HepG2 (cell line): ENCODE measurements around the gene TANC2. TPM values are rescaled to one million over a fixed set of nuclear protein-coding genes. Genes with fewer than 3 reads are reported as not detected.

Experiments used
- ATAC-seq: fragments of 200-7000 bp; cut with Tn5 transposase; 3 replicates; pipeline ENCODE4 v1.9.1; 2020; ENCODE audit warnings: mild to moderate bottlenecking, moderate library complexity
- BruUV-seq: library from RNA; stranded (reverse); fragments of 400-500 nt; replicated peaks from 2 replicates; lab custom pipeline; 2021; lab: Mats Ljungman, UMichigan
- CTCF ChIA-PET: fragments of 300-600 bp; formaldehyde crosslinking; extraction: SDS; loops from one replicate; lab custom pipeline; 2021; ENCODE audit warnings: low total read pairs, inconsistent platforms, low intra/inter-chr PET ratio; lab: Yijun Ruan, JAX
- POLR2A ChIA-PET: fragments of 350-600 bp; sonication (Branson Sonifier 250); formaldehyde crosslinking; loops from one replicate; lab custom pipeline; 2020; ENCODE audit warnings: antibody characterized with exemption, inconsistent platforms; lab: Yijun Ruan, JAX
- DNase-seq: peaks from one replicate; pipeline ENCODE4 v3.0.0-alpha.2; 2015; ENCODE audit warnings: low spot score
- FAIRE-seq: peaks from 3 replicates; lab custom pipeline; 2011; peaks lifted over from hg19 to GRCh38; lab: Jason Lieb, UNC
- H2AFZ ChIP-seq: one replicate; pipeline ENCODE4 v1.6.1; 2011; ENCODE audit warnings: low read length, inconsistent platforms
- H3K27ac ChIP-seq: fragments of 300-600 bp; 3 replicates; pipeline ENCODE4 v1.8.0; 2011; ENCODE audit warnings: mixed run types, mild to moderate bottlenecking, mixed read lengths, low read length, inconsistent platforms; ENCODE audit not compliant: insufficient read depth; ENCODE audit errors: extremely low read length
- H3K27me3 ChIP-seq, 2 experiments: fragments of 200-600 bp in 1 of 2; 2 replicates in 1 of 2; 3 replicates in 1 of 2; pipeline versions ENCODE4 v1.6.0 to v1.8.0; 2011; ENCODE audit warnings: low read length in 2 of 2, mild to moderate bottlenecking in 2 of 2, moderate library complexity in 2 of 2, inconsistent platforms in 1 of 2; ENCODE audit not compliant: insufficient read depth in 2 of 2, control insufficient read depth in 1 of 2
- H3K36me3 ChIP-seq, 2 experiments: fragments of 200-600 bp in 1 of 2; replicated peaks in 1 of 2; 2 replicates in 1 of 2; 3 replicates in 1 of 2; pipeline versions ENCODE4 v1.5.1 to v1.8.0; 2011; ENCODE audit warnings: low read length in 2 of 2, inconsistent platforms in 1 of 2; ENCODE audit not compliant: insufficient read depth in 2 of 2, control insufficient read depth in 1 of 2
- H3K4me1 ChIP-seq: 2 replicates; pipeline ENCODE4 v1.5.1; 2012; ENCODE audit warnings: low read length, inconsistent platforms; ENCODE audit not compliant: insufficient read depth
- H3K4me2 ChIP-seq: 2 replicates; pipeline ENCODE4 v1.6.0; 2011; ENCODE audit warnings: low read depth, low read length, inconsistent platforms
- H3K4me3 ChIP-seq, 3 experiments: fragments of 200-600 bp in 1 of 3; sonication (generic), shearing (Covaris generic) in 1 of 3; replicated peaks in 1 of 3; 2 replicates each; pipeline ENCODE4 v1.5.1; 2011 to 2016; ENCODE audit warnings: low read length in 3 of 3, inconsistent platforms in 2 of 3, low read depth in 2 of 3, mild to moderate bottlenecking in 2 of 3, control low read depth in 1 of 3, mixed read lengths in 1 of 3; ENCODE audit not compliant: insufficient read depth in 1 of 3
- H3K79me2 ChIP-seq: one replicate; pipeline ENCODE4 v1.6.1; 2011; ENCODE audit warnings: low read length, inconsistent platforms; ENCODE audit not compliant: insufficient read depth
- H3K9ac ChIP-seq: 2 replicates; pipeline ENCODE4 v1.6.0; 2011; ENCODE audit warnings: mild to moderate bottlenecking, low read depth, low read length, inconsistent platforms; ENCODE audit not compliant: insufficient read depth
- H3K9me3 ChIP-seq: 2 replicates; pipeline ENCODE4 v1.5.1; 2012; ENCODE audit warnings: mild to moderate bottlenecking, low read length
- H4K20me1 ChIP-seq: 2 replicates; pipeline ENCODE4 v1.6.0; 2011; ENCODE audit warnings: inconsistent platforms, mild to moderate bottlenecking, low read length, moderate library complexity; ENCODE audit not compliant: insufficient read depth
- ARNT2 ChIP-seq: sonication (generic); formaldehyde crosslinking; IDR thresholded peaks from 2 replicates; pipeline ENCODE4 v1.8.0; 2022; ENCODE audit warnings: mild to moderate bottlenecking, low read depth, missing genetic modification reagents, moderate library complexity
- ATF1 ChIP-seq: IDR thresholded peaks from 2 replicates; pipeline ENCODE4 v1.6.1; 2016; ENCODE audit warnings: mild to moderate bottlenecking, control low read depth
- BRCA1 ChIP-seq: sonication (generic); formaldehyde crosslinking; IDR thresholded peaks from 2 replicates; pipeline ENCODE4 v1.4.0; 2020; ENCODE audit warnings: missing genetic modification reagents
- CBFB ChIP-seq: sonication (generic); formaldehyde crosslinking; IDR thresholded peaks from 2 replicates; pipeline ENCODE4 v1.4.0; 2020; ENCODE audit warnings: missing genetic modification reagents
- CSRNP1 ChIP-seq: sonication (generic); formaldehyde crosslinking; IDR thresholded peaks from 2 replicates; pipeline ENCODE4 v1.8.1; 2023; ENCODE audit warnings: mild to moderate bottlenecking, missing genetic modification reagents
- EEA1 ChIP-seq: sonication (generic); formaldehyde crosslinking; IDR thresholded peaks from 2 replicates; pipeline ENCODE4 v1.5.1; 2020; ENCODE audit warnings: mild to moderate bottlenecking, missing genetic modification reagents, borderline replicate concordance
- HOXA7 ChIP-seq: sonication (generic); formaldehyde crosslinking; IDR thresholded peaks from 2 replicates; pipeline ENCODE4 v1.8.1; 2022; ENCODE audit warnings: mild to moderate bottlenecking, missing genetic modification reagents, moderate library complexity
- MYC ChIP-seq: sonication (generic); formaldehyde crosslinking; IDR thresholded peaks from 2 replicates; pipeline ENCODE4 v1.9.0; 2021; ENCODE audit warnings: missing genetic modification reagents, borderline replicate concordance
- SIN3B ChIP-seq: fragments of 150-350 bp; IDR thresholded peaks from 2 replicates; pipeline ENCODE4 v1.6.1; 2014; ENCODE audit warnings: low read length
- ZBTB39 ChIP-seq: sonication (generic); formaldehyde crosslinking; IDR thresholded peaks from 2 replicates; pipeline ENCODE4 v1.5.0; 2020; ENCODE audit warnings: missing genetic modification reagents
- ZFP1 ChIP-seq: IDR thresholded peaks from 2 replicates; pipeline ENCODE4 v1.6.1; 2016
- ZNF282 ChIP-seq: fragments of 450-650 bp; IDR thresholded peaks from 2 replicates; pipeline ENCODE4 v1.6.1; 2018; ENCODE audit not compliant: partially characterized antibody
- ZNF3 ChIP-seq: IDR thresholded peaks from 2 replicates; pipeline ENCODE4 v1.7.0; 2017; ENCODE audit warnings: inconsistent platforms
- ZNF713 ChIP-seq: sonication (generic); formaldehyde crosslinking; IDR thresholded peaks from 2 replicates; pipeline ENCODE4 v1.4.0; 2020; ENCODE audit warnings: mild to moderate bottlenecking, missing genetic modification reagents
- whole genome bisulfite sequencing: methylation state at CpG from one replicate; pipeline ENCODE4 v1.1.6; 2017; ENCODE audit warnings: low lambda C conversion rate; 5-methylcytosine and 5-hydroxymethylcytosine counted together
- in situ Hi-C: cut with HindIII; loops from 2 replicates; pipeline ENCODE4 v1.10.0; 2017; ENCODE audit warnings: low pct_unique_long_range_greater_than_20kb; ENCODE audit not compliant: extremely low pct_ligation_motif_present
- intact Hi-C: fragments of 100-400 bp; cut with micrococcal nuclease; formaldehyde crosslinking; loops from one replicate; pipeline ENCODE4 v1.10.0; 2022; ENCODE audit not compliant: unreplicated experiment
- polyA plus RNA-seq, 8 experiments: library from polyadenylated mRNA; depleted of rRNA in 3 of 8; stranded (reverse) in 7 of 8; unstranded in 1 of 8; fragments of >200 nt; fragmentation: Illumina TruSeq in 4 of 8; extraction: Trizol in 4 of 8; gene quantifications; 2 replicates each; pipeline versions ENCODE4 v1.2.1 to v1.2.3, GENCODE V29; 2011 to 2016; ENCODE audit warnings: low read depth in 4 of 8, missing spikeins in 1 of 8, mixed read lengths in 1 of 8; ENCODE audit not compliant: insufficient read depth in 1 of 8
- total RNA-seq, 5 experiments: library from RNA; depleted of rRNA; stranded (reverse); fragments of >200 nt; fragmentation: Illumina TruSeq; extraction: Trizol; gene quantifications; 2 replicates each; pipeline ENCODE4 v1.2.3, GENCODE V29; 2016; ENCODE audit warnings: low read depth in 1 of 5

TANC2 gene
- total and polyA plus RNA-seq, 2 of the 13 experiments (the other 11 are each of a cell fraction or from before 2014, with no cell fraction given) = 0.08 to 0.20 TPM

- H3K36me3 ChIP-seq = no peaks in the 10 kb centered on the region
- H3K79me2 ChIP-seq = no peaks in the 10 kb centered on the region
- TF ChIP-seq SIN3B (no peak), EEA1 (CRISPR knock-in tag) (no peak), ZNF3 (no peak), ZNF282 (no peak), CSRNP1 (CRISPR knock-in tag) (no peak), ZNF713 (CRISPR knock-in tag) (no peak), ZFP1 (CRISPR knock-in tag) (no peak), ATF1 (CRISPR knock-in tag) (no peak)
- H2AFZ ChIP-seq = no peak overlapping the region
- in situ Hi-C loops = no loop called here
- BruUV-seq = no TSS peak
- ChIA-PET POLR2A (no interaction called here), CTCF (no interaction called here)
- H3K9ac ChIP-seq = no peak overlapping the region
- no peak overlapping the region for H3K4me2 ChIP-seq
- FAIRE-seq = no peak
- no peak overlapping the region for H3K4me3 ChIP-seq
- no peaks in the 10 kb centered on the region for H4K20me1 ChIP-seq
- no peak for ATAC-seq
- no peaks in the 10 kb centered on the region for H3K4me1 ChIP-seq
- no peak for DNase-seq
- intact Hi-C loops = no loop called here
- 18% methylated on average over 5 of the region's 5 CpGs for WGBS
- H3K27me3 ChIP-seq = peaks cover 2 to 4% of the 10 kb centered on the region in 2 experiments; a peak in 3 of 5 replicates
- peaks cover 8% of the 10 kb centered on the region; the same call in 1 of the 2 replicates for H3K9me3 ChIP-seq
- H3K27ac ChIP-seq = no peak overlapping the region
These were observed 23.5 kb downstream of the TANC2 start for GRCh38 chr17:62989501-62989900.

- intact Hi-C loops (loop anchor here (1.0 kb wide), 1 partner anchor 411 kb away; no protein-coding TSS in a partner anchor), in situ Hi-C loops (no loop called here)
- no peak overlapping the region for H3K9ac ChIP-seq
- BruUV-seq = no TSS peak
- H3K9me3 ChIP-seq = no peaks in the 10 kb centered on the region
- no peak overlapping the region for H3K4me2 ChIP-seq
- peaks cover 0 to 2% of the 10 kb centered on the region in 2 experiments; a peak in 2 of 5 replicates for H3K27me3 ChIP-seq
- CTCF ChIA-PET = interaction anchor here (1.2 to 1.7 kb wide), 2 partner anchors 411 to 412 kb away, joined by 4 to 11 read pairs; no protein-coding TSS in a partner anchor
- H3K27ac ChIP-seq = no peak overlapping the region
- no peak overlapping the region for H3K4me3 ChIP-seq
- no peaks in the 10 kb centered on the region for H3K4me1 ChIP-seq
- no peak for FAIRE-seq
- H3K36me3 ChIP-seq = no peaks in the 10 kb centered on the region
- POLR2A ChIA-PET = no interaction called here
- H4K20me1 ChIP-seq = no peaks in the 10 kb centered on the region
- 44% methylated on average over 4 of the region's 4 CpGs for WGBS
- no peak for DNase-seq
- ATAC-seq = no peak
- H3K79me2 ChIP-seq = no peaks in the 10 kb centered on the region
- H2AFZ ChIP-seq = no peak overlapping the region
- TF ChIP-seq HOXA7 (CRISPR knock-in tag) (no peak), ARNT2 (no peak), ZBTB39 (CRISPR knock-in tag) (no peak), MYC (no peak), CBFB (CRISPR knock-in tag) (no peak), BRCA1 (CRISPR knock-in tag) (no peak)
These were observed 28.9 kb downstream of the TANC2 start for GRCh38 chr17:62994931-62995330.
